Loucy (cell line): ENCODE measurements around the gene BCL11B.

Source experiments
- EZH2phosphoT487 ChIP-seq: fragments of 200-600 bp; IDR thresholded peaks from 2 replicates; pipeline ENCODE4 v1.6.1; 2018; ENCODE audit warnings: antibody characterized with exemption, mild to moderate bottlenecking, moderate library complexity, borderline replicate concordance
- TF ChIP-seq, protein P1 (sequence below): fragments of 200-600 bp; sonication (generic); conservative IDR thresholded peaks from 2 replicates; pipeline ENCODE4 v1.5.1; 2014; ENCODE audit warnings: mild to moderate bottlenecking, antibody characterized with exemption, low read length

DNA sequence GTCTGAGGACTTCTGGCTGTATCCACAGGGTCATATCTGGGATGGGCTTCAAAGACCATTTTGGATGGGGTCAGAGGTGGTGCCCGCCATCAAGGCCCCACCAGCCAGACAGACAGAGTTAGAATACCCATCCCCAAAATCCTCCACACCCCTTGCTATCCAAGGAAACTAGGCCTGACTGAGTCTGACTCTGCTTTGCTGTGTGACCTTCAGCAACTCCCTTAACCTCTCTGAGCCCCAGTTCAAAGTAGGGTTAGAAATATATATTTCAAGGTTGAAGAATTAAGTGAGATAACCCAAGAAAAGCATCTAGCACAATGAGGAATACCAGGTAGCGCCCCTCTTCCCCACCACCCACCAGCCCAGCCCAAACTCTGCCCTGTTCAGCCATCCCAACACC, 20.3 kb downstream of the BCL11B start:
- TF ChIP-seq, protein P1, sequence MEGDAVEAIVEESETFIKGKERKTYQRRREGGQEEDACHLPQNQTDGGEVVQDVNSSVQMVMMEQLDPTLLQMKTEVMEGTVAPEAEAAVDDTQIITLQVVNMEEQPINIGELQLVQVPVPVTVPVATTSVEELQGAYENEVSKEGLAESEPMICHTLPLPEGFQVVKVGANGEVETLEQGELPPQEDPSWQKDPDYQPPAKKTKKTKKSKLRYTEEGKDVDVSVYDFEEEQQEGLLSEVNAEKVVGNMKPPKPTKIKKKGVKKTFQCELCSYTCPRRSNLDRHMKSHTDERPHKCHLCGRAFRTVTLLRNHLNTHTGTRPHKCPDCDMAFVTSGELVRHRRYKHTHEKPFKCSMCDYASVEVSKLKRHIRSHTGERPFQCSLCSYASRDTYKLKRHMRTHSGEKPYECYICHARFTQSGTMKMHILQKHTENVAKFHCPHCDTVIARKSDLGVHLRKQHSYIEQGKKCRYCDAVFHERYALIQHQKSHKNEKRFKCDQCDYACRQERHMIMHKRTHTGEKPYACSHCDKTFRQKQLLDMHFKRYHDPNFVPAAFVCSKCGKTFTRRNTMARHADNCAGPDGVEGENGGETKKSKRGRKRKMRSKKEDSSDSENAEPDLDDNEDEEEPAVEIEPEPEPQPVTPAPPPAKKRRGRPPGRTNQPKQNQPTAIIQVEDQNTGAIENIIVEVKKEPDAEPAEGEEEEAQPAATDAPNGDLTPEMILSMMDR = no peak
- TF ChIP-seq EZH2phosphoT487 = no peak
